Renal cortex interstitium (tissue), 15 donors: Measurements from ENCODE around the gene CASQ1. TPM values are rescaled to one million over a fixed set of nuclear protein-coding genes. Genes with fewer than 3 reads are reported as not detected.

Experiments
- DNase-seq, 11 donors: peaks; one replicate each; pipeline ENCODE4 v3.0.0-alpha.2; 2013; ENCODE audit warnings: low read depth in 9 of 11, low spot score in 4 of 11; ENCODE audit errors: extremely low read depth in 1 of 11
- long read RNA-seq, 16 experiments: transcript quantifications; one replicate each; lab custom pipeline, GENCODE V29; 2026
- polyA plus RNA-seq, 3 donors: library from polyadenylated mRNA; unstranded; fragments of 120-200 nt; gene quantifications; one replicate each; pipeline ENCODE4 v1.2.1, GENCODE V29; 2013; ENCODE audit not compliant: insufficient read length in 3 of 3

The CASQ1 gene
- under 1 TPM; 0.20 to 0.65 (median 0.33) TPM for polyA plus RNA-seq
- long read RNA-seq, donor 1, result 0 reads
- long read RNA-seq, donor 2, result 0 reads
- long read RNA-seq, donor 3, result 0 reads
- long read RNA-seq, donor 4, partial matches to known transcripts, result 0 of 1 reads
- long read RNA-seq, donor 4, other reads (novel, unspliced or antisense), result 0 of 1 reads
- long read RNA-seq, donor 5, result 0 reads
- long read RNA-seq, donor 6, result 0 reads
- long read RNA-seq, donor 7, partial matches to known transcripts, result 0 of 1 reads
- long read RNA-seq, donor 7, other reads (novel, unspliced or antisense), result 0 of 1 reads
- long read RNA-seq, donor 8, result 0 reads
- long read RNA-seq, donor 9, result 0 reads
- long read RNA-seq, donor 10, partial matches to known transcripts, result 0 of 2 reads
- long read RNA-seq, donor 10, other reads (novel, unspliced or antisense), result 0 of 2 reads
- long read RNA-seq, donor 11, result 0 reads
- long read RNA-seq, donor 12, result 0 reads
- long read RNA-seq, donor 13, partial matches to known transcripts, result 0 of 1 reads
- long read RNA-seq, donor 13, other reads (novel, unspliced or antisense), result 0 of 1 reads
- long read RNA-seq, donor 14, result 0 reads
- long read RNA-seq, donor 15, result 0 reads
- long read RNA-seq, donor 16, partial matches to known transcripts, result 0 of 1 reads
- long read RNA-seq, donor 16, other reads (novel, unspliced or antisense), result 0 of 1 reads

- DNase-seq, result no peak
These were observed at the start of gene CASQ1 for GRCh38 chr1:160189649-160190625. Gene CASQ1, plus strand, starts transcription at chr1:160190575. Its CDS starts 177 bp downstream, at chr1:160190752.

- no peak for DNase-seq
These were observed 46.7 kb upstream of the CASQ1 start for GRCh38 chr1:160143695-160144094.

GRCh38 chr1:160144921-160145320, 45.5 kb upstream of the CASQ1 start:
- DNase-seq, result no peak

GRCh38 chr1:160146107-160146506, 44.3 kb upstream of the CASQ1 start:
- DNase-seq, result no peak

GRCh38 chr1:160148121-160148520, 42.3 kb upstream of the CASQ1 start:
- no peak for DNase-seq

- no peak for DNase-seq
These were observed 41.1 kb upstream of the CASQ1 start for GRCh38 chr1:160149233-160149632.

GRCh38 chr1:160149716-160150115, 40.7 kb upstream of the CASQ1 start:
- no peak for DNase-seq

- no peak for DNase-seq
These were observed 39.1 kb upstream of the CASQ1 start, which contains the start of gene ATP1A4 for GRCh38 chr1:160151303-160151702. Gene ATP1A4, plus strand, starts transcription at chr1:160151603. Its CDS starts 438 bp downstream, at chr1:160152041.

GRCh38 chr1:160154790-160155189, 35.6 kb upstream of the CASQ1 start:
- no peak for DNase-seq

- no peak for DNase-seq
These were observed 34.0 kb upstream of the CASQ1 start for GRCh38 chr1:160156361-160156760.

- no peak for DNase-seq
These were observed 33.2 kb upstream of the CASQ1 start for GRCh38 chr1:160157174-160157573.

GRCh38 chr1:160158031-160158430, 32.3 kb upstream of the CASQ1 start:
- no peak for DNase-seq

GRCh38 chr1:160158534-160158933, 31.8 kb upstream of the CASQ1 start:
- DNase-seq, result no peak

GRCh38 chr1:160159846-160160245, 30.5 kb upstream of the CASQ1 start:
- DNase-seq, result no peak

- DNase-seq, result no peak
These were observed 28.2 kb upstream of the CASQ1 start for GRCh38 chr1:160161965-160162705.

- no peak for DNase-seq
These were observed 27.4 kb upstream of the CASQ1 start for GRCh38 chr1:160162931-160163330.

- DNase-seq, result no peak
These were observed 26.8 kb upstream of the CASQ1 start for GRCh38 chr1:160163615-160164014.

- DNase-seq, result no peak
These were observed 26.3 kb upstream of the CASQ1 start for GRCh38 chr1:160164121-160164520.
